Cardiac fibroblast (primary cell): ENCODE results near the gene CD4.

ENCODE experiments used
- DNase-seq, 2 donors: peaks; one replicate each; pipeline versions ENCODE4 v3.0.0 to v3.0.0-alpha.2; 2010; ENCODE audit warnings: low read depth in 2 of 2
- H3K4me3 ChIP-seq, 2 donors: replicated peaks in 1 of 2; 1 replicate in 1 of 2; 2 replicates in 1 of 2; pipeline ENCODE4 v1.5.1; 2011; ENCODE audit warnings: low read depth in 2 of 2, low read length in 2 of 2, mild to moderate bottlenecking in 2 of 2, moderate library complexity in 1 of 2
- TF ChIP-seq, protein P1 (sequence below): IDR thresholded peaks from one replicate; pipeline ENCODE4 v1.5.1; 2011; ENCODE audit warnings: low read depth, mild to moderate bottlenecking, low read length, inconsistent platforms

CD4 gene

GRCh38 chr12:6816598-6816997 is 27.3 kb downstream of the CD4 start:
- no peak overlapping the region for H3K4me3 ChIP-seq
- TF ChIP-seq, protein P1, sequence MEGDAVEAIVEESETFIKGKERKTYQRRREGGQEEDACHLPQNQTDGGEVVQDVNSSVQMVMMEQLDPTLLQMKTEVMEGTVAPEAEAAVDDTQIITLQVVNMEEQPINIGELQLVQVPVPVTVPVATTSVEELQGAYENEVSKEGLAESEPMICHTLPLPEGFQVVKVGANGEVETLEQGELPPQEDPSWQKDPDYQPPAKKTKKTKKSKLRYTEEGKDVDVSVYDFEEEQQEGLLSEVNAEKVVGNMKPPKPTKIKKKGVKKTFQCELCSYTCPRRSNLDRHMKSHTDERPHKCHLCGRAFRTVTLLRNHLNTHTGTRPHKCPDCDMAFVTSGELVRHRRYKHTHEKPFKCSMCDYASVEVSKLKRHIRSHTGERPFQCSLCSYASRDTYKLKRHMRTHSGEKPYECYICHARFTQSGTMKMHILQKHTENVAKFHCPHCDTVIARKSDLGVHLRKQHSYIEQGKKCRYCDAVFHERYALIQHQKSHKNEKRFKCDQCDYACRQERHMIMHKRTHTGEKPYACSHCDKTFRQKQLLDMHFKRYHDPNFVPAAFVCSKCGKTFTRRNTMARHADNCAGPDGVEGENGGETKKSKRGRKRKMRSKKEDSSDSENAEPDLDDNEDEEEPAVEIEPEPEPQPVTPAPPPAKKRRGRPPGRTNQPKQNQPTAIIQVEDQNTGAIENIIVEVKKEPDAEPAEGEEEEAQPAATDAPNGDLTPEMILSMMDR = no peak
- DNase-seq = no peak

DNA sequence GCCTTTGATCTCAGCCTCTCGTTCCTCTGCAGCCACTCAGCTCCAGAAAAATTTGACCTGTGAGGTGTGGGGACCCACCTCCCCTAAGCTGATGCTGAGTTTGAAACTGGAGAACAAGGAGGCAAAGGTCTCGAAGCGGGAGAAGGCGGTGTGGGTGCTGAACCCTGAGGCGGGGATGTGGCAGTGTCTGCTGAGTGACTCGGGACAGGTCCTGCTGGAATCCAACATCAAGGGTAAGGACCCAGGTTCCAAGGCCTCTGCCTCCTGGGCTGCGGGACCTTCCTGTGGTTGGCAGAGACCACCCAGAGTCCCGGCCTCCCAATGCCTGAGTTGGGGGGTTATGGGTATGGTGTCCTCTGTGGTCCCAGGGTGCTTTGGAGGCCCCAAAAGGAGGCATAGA is 27.8 kb downstream of the CD4 start:
- no peak for DNase-seq
- no peak overlapping the region for H3K4me3 ChIP-seq
- TF ChIP-seq, protein P1 = no peak

GRCh38 chr12:6817662-6818157 is 28.4 kb downstream of the CD4 start:
- no peak for DNase-seq
- TF ChIP-seq, protein P1 = no peak
- H3K4me3 ChIP-seq = no peak overlapping the region

DNA sequence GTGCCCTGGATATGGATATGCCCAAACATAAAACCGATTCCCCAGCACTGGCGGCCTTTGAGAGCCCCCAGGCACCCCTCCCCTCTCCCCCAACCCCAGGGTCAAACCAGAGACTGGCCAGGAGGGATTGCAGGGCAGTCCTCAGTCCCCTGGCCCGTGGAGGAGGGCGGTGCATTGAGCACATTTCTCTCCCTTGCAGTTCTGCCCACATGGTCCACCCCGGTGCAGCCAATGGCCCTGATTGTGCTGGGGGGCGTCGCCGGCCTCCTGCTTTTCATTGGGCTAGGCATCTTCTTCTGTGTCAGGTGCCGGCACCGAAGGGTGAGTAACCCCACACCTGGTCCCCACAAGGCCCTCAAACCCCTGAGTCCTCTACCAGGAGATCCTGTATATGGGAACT is 28.9 kb downstream of the CD4 start:
- H3K4me3 ChIP-seq = no peak overlapping the region
- no peak for DNase-seq
- TF ChIP-seq, protein P1 = no peak

DNA sequence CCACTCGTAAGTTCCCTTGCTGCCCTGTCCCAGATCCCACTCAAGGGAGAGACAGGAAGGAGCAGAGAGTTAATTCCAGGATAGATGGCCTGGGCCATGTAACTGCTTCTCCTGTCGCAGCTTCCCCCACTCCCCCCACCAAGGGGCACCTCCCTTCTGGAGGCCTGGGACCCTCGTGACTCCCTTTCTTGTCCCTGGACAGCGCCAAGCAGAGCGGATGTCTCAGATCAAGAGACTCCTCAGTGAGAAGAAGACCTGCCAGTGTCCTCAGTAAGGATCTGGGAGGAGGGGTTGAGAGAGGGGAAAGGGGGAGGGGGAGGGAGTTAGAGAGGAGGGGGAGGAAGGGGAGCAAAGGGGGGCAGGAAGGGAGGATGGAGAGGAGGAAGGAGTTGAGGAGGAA is 29.3 kb downstream of the CD4 start:
- TF ChIP-seq, protein P1 = no peak
- DNase-seq = no peak
- no peak overlapping the region for H3K4me3 ChIP-seq

GRCh38 chr12:6819106-6820030 is 30.0 kb downstream of the CD4 start:
- DNase-seq = no peak
- TF ChIP-seq, protein P1 = no peak
- H3K4me3 ChIP-seq = no peak overlapping the region
